Osteocyte (in vitro differentiated cells): ENCODE results near the gene MRPS31. TPM values are rescaled to one million over a fixed set of nuclear protein-coding genes. Genes with fewer than 3 reads are reported as not detected.

Experiments used
- DNase-seq: peaks from one replicate; pipeline ENCODE4 v3.0.0; 2021; ENCODE audit warnings: mixed read lengths; ENCODE audit not compliant: unreplicated experiment; ENCODE audit errors: extremely low spot score
- H3K27ac Mint-ChIP-seq: one replicate; pipeline ENCODE4 v1.8.0; 2021; ENCODE audit warnings: mild to moderate bottlenecking, mixed read lengths; ENCODE audit not compliant: unreplicated experiment
- H3K27me3 Mint-ChIP-seq: one replicate; pipeline ENCODE4 v1.8.0; 2021; ENCODE audit warnings: mixed read lengths; ENCODE audit not compliant: unreplicated experiment
- H3K36me3 Mint-ChIP-seq: one replicate; pipeline ENCODE4 v1.8.0; 2021; ENCODE audit warnings: mixed read lengths; ENCODE audit not compliant: unreplicated experiment
- H3K4me1 Mint-ChIP-seq: one replicate; pipeline ENCODE4 v1.8.0; 2021; ENCODE audit warnings: mixed read lengths; ENCODE audit not compliant: unreplicated experiment
- H3K4me3 Mint-ChIP-seq: one replicate; pipeline ENCODE4 v1.8.0; 2021; ENCODE audit warnings: mild to moderate bottlenecking, moderate library complexity, mixed read lengths; ENCODE audit not compliant: unreplicated experiment
- H3K9me3 Mint-ChIP-seq: one replicate; pipeline ENCODE4 v1.8.0; 2021; ENCODE audit warnings: mixed read lengths; ENCODE audit not compliant: unreplicated experiment
- CTCF ChIP-seq: fragments of 200-600 bp; sonication (generic); IDR thresholded peaks from 2 replicates; pipeline ENCODE4 v1.5.0; 2021; ENCODE audit warnings: antibody characterized with exemption, mild to moderate bottlenecking, moderate library complexity
- long read RNA-seq: library from polyadenylated mRNA; unstranded; transcript quantifications from one replicate; pipeline ENCODE4 v2.0.0, GENCODE V29; 2021
- total RNA-seq: library from RNA; stranded (reverse); gene quantifications from 2 replicates; pipeline ENCODE4 v1.2.1, GENCODE V29; 2021

MRPS31 gene
- 17.4 and 17.7 TPM in 2 replicates for total RNA-seq
- long read RNA-seq, transcript MRPS31-201 (7 exons, 1,462 nt) = major isoform, 48 of 58 reads
- long read RNA-seq, partial matches to known transcripts = 7 of 58 reads
- long read RNA-seq, other reads (novel, unspliced or antisense) = 3 of 58 reads

GRCh38 chr13:40770934-40771618, at the start of gene MRPS31:
MRPS31 (minus strand) TSS chr13:40771190; CDS start chr13:40771136, 54 bp downstream.
- TF ChIP-seq CTCF = no peak

GRCh38 chr13:40819797-40820315, 48.9 kb upstream of the MRPS31 start:
- peaks cover 18% of the 10 kb centered on the region for H3K36me3 Mint-ChIP-seq

More at GRCh38 chr13:40770934-40771618, at the start of gene MRPS31:
- H3K27ac Mint-ChIP-seq = peak within 1 kb of the TSS; percentile 96
- H3K27me3 Mint-ChIP-seq = no peaks in the 10 kb centered on the region
- H3K4me3 Mint-ChIP-seq = peak within 1 kb of the TSS; percentile 97
- H3K4me1 Mint-ChIP-seq = peaks cover 19% of the 10 kb centered on the region
- peak; percentile 96 for DNase-seq
- H3K9me3 Mint-ChIP-seq = no peaks in the 10 kb centered on the region
- peaks cover 2% of the 10 kb centered on the region for H3K36me3 Mint-ChIP-seq

GRCh38 chr13:40818926-40819325, 47.9 kb upstream of the MRPS31 start:
- TF ChIP-seq CTCF = no peak
- no peaks in the 10 kb centered on the region for H3K4me1 Mint-ChIP-seq
- H3K36me3 Mint-ChIP-seq = peaks cover 25% of the 10 kb centered on the region
- peaks cover 20% of the 10 kb centered on the region for H3K9me3 Mint-ChIP-seq
- H3K4me3 Mint-ChIP-seq = no peak overlapping the region
- DNase-seq = no peak
- H3K27ac Mint-ChIP-seq = no peak overlapping the region
- no peaks in the 10 kb centered on the region for H3K27me3 Mint-ChIP-seq

More at GRCh38 chr13:40819797-40820315, 48.9 kb upstream of the MRPS31 start:
- TF ChIP-seq CTCF = no peak
- H3K27me3 Mint-ChIP-seq = no peaks in the 10 kb centered on the region
- H3K27ac Mint-ChIP-seq = no peak overlapping the region
- peaks cover 17% of the 10 kb centered on the region for H3K9me3 Mint-ChIP-seq
- H3K4me1 Mint-ChIP-seq = no peaks in the 10 kb centered on the region
- DNase-seq = no peak
- H3K4me3 Mint-ChIP-seq = no peak overlapping the region

- peaks cover 20% of the 10 kb centered on the region for H3K9me3 Mint-ChIP-seq
- H3K4me1 Mint-ChIP-seq = no peaks in the 10 kb centered on the region
- H3K4me3 Mint-ChIP-seq = no peak overlapping the region
- no peak overlapping the region for H3K27ac Mint-ChIP-seq
- H3K36me3 Mint-ChIP-seq = peaks cover 41% of the 10 kb centered on the region
- TF ChIP-seq CTCF = no peak
- DNase-seq = no peak
- H3K27me3 Mint-ChIP-seq = no peaks in the 10 kb centered on the region
Measured at GRCh38 chr13:40814803-40815202, 43.8 kb upstream of the MRPS31 start.
